HG03025 (cell line): ENCODE measurements around the gene SP5.
"Not testable (repeated sequence)": the region's sequence is repeated elsewhere in the genome, so short reads cannot be mapped to it uniquely, and the experiment has no call there.

Source experiments
- ATAC-seq: cut with Tn5 transposase; IDR thresholded peaks from one replicate; pipeline ENCODE4 v1.9.1; 2021; ENCODE audit warnings: mild to moderate bottlenecking, moderate library complexity; ENCODE audit not compliant: unreplicated experiment, low FRiP score

Gene SP5

DNA sequence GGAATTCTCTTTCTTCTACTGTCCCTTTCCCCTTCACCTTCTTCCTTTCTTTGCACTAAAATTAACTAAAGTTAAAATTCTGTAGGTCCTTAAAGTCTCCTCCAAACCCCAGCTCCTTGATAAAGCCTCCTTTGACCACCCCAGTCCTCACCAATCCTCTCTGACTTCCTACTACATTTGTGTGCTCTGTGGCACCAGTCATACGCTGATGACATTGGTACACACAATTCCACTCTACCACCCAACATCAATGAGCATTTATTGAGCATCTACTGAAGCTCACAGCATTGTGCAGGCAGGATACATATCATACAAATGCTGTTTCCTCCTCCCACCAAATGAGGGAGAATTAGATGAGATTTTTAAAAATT is 4.5 kb upstream of the SP5 start:
- ATAC-seq, result no peak

DNA sequence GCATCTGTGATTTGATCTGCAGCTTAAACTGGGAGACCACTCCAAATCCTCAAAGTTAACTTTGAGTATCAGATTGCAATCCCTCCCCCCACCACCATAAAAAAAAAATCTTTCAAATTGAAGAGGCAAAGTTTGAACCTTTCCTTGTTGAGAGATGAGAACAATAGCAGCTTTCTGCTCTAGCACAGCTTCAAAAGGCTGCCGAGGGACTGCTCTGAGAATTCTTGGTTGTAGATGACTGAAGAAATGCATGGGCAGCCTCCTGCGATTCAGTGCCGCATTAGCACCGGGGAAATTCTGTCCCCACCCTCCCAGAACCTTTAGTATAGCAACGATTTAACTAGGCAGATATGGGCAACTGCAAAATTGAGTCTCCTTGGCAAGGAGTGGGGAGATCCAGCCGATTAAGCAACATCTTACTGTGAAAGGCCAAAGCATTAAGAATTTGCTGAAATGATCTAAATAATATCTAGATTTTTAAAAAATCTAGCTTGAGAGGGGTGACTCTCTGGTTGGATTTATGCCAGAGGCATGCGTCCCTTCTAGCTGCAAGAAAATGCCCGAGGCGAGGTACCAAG is 3.9 kb upstream of the SP5 start:
- no peak for ATAC-seq

GRCh38 chr2:170711774-170712652 is 3.1 kb upstream of the SP5 start:
- no peak for ATAC-seq

- ATAC-seq, result no peak
Observed at GRCh38 chr2:170712653-170713542, 2.2 kb upstream of the SP5 start.

- no peak for ATAC-seq
Observed at GRCh38 chr2:170713543-170714380, 1.4 kb upstream of the SP5 start.

- ATAC-seq, result no peak
Observed at GRCh38 chr2:170714381-170715061, 616 bp upstream of the SP5 start.

- ATAC-seq, result no peak
Observed at GRCh38 chr2:170715932-170716777, 1.0 kb downstream of the SP5 start.

DNA sequence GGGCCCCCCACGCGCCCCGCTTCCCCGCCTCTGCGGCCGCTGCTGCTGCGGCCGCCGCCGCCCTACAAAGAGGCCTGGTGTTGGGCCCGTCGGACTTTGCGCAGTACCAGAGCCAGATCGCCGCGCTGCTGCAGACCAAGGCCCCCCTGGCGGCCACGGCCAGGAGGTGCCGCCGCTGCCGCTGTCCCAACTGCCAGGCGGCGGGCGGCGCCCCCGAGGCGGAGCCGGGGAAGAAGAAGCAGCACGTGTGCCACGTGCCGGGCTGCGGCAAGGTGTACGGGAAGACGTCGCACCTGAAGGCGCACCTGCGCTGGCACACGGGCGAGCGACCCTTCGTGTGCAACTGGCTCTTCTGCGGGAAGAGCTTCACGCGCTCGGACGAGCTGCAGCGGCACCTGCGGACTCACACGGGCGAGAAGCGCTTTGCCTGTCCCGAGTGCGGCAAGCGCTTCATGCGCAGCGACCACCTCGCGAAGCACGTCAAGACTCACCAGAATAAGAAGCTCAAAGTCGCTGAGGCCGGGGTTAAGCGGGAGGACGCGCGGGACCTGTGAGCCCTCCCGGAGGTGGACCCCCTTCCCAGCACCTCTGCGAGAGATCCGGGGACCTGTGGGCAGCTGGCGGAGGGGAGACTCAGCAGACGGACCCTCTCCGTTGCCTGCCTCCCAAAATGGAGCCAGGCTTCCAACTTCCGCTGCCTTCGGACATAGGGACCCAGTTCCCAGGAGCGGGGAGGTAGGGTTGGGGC is 1.9 kb downstream of the SP5 start:
- ATAC-seq, result no peak

GRCh38 chr2:170717599-170717963 is 2.4 kb downstream of the SP5 start:
- no peak for ATAC-seq

- no peak for ATAC-seq
Observed at GRCh38 chr2:170717991-170718589, 3.0 kb downstream of the SP5 start.

DNA sequence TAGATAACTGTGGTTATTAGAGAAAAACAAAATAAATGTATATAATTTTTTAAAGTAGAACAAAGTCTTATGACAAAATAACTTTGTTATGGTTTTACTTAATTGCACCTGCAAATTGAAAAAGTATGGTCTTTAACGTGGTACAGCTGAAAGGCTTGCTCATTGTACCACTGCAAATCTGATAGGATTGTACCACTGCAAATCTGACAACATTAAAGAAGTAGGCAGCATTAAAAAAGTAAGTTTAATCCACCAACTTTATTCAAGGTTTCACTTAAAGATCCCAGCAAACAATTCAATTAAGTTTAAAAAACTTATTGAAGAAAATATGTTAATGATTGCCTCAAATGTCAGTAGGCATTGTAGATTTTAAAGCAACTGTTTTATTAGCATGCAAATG is 4.7 kb downstream of the SP5 start:
- ATAC-seq, result no peak

DNA sequence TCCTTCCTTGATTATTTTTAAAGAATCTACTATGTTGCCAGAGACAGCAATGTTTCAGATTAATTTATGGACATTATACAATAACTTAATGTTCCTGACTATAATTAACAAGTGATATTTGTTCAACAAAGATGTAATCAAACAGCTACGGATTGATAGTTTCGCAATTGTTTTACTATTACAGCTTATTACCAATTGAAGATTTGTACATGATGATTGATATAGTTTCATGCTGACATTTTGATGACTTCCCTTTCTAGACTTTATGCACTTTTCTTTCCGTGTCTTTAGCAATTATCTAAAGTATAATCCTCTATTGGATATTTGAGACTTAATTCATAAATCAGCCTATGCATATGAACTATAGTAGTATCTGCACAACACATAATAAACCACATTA is 6.5 kb downstream of the SP5 start:
- no peak for ATAC-seq

GRCh38 chr2:170722301-170722700 is 7.2 kb downstream of the SP5 start:
- ATAC-seq, result no peak

GRCh38 chr2:170723446-170723958 is 8.4 kb downstream of the SP5 start:
- ATAC-seq, result no peak

- no peak for ATAC-seq
Observed at GRCh38 chr2:170733798-170734600, 18.9 kb downstream of the SP5 start.

- not testable (repeated sequence) for ATAC-seq
Observed at GRCh38 chr2:170734601-170735000, 19.5 kb downstream of the SP5 start.

GRCh38 chr2:170736628-170737027 is 21.5 kb downstream of the SP5 start:
- ATAC-seq, result no peak
